Caco-2 (cell line): ENCODE results near the gene SARS1. TPM values are rescaled to one million over a fixed set of nuclear protein-coding genes. Genes with fewer than 3 reads are reported as not detected.

Experiments
- BruUV-seq: library from RNA; stranded (reverse); fragments of 400-500 nt; replicated peaks from 2 replicates; lab custom pipeline; 2021; lab: Mats Ljungman, UMichigan
- CTCF ChIA-PET: fragments of 300-600 bp; sonication (Branson Sonifier 250); formaldehyde crosslinking; loops from one replicate; lab custom pipeline; 2022; ENCODE audit warnings: antibody characterized with exemption; lab: Charles Lee
- POLR2A ChIA-PET: fragments of 300-600 bp; sonication (Branson Sonifier 250); formaldehyde crosslinking; loops from one replicate; lab custom pipeline; 2022; ENCODE audit warnings: antibody characterized with exemption; lab: Charles Lee
- DNase-seq, 2 experiments: peaks; one replicate each; pipeline versions ENCODE4 v3.0.0 to v3.0.0-alpha.2; 2020 to 2022
- H3K27me3 ChIP-seq: replicated peaks from 2 replicates; pipeline ENCODE4 v1.6.0; 2011; ENCODE audit warnings: low read length; ENCODE audit not compliant: control insufficient read depth, insufficient read depth
- H3K36me3 ChIP-seq: 2 replicates; pipeline ENCODE4 v1.5.1; 2011; ENCODE audit warnings: low read length; ENCODE audit not compliant: control insufficient read depth, insufficient read depth
- H3K4me1 ChIP-seq: fragments of 250-450 bp; sonication (Bioruptor Pico); 2 replicates; pipeline ENCODE4 v1.5.1; 2020; ENCODE audit warnings: mild to moderate bottlenecking
- H3K4me3 ChIP-seq: 2 replicates; pipeline ENCODE4 v1.5.1; 2011; ENCODE audit warnings: low read depth, mild to moderate bottlenecking, control low read depth, low read length
- H3K9me3 ChIP-seq: fragments of 250-450 bp; sonication (Bioruptor Pico); 2 replicates; pipeline ENCODE4 v1.5.1; 2020; ENCODE audit warnings: mild to moderate bottlenecking, moderate library complexity
- H3K27ac Mint-ChIP-seq: one replicate; pipeline ENCODE4 v1.8.0; 2022; ENCODE audit warnings: mixed read lengths; ENCODE audit not compliant: unreplicated experiment
- H3K27me3 Mint-ChIP-seq: one replicate; pipeline ENCODE4 v1.8.0; 2022; ENCODE audit warnings: mixed read lengths; ENCODE audit not compliant: insufficient read depth, unreplicated experiment
- H3K36me3 Mint-ChIP-seq: one replicate; pipeline ENCODE4 v1.8.0; 2022; ENCODE audit warnings: mild to moderate bottlenecking, mixed read lengths; ENCODE audit not compliant: insufficient read depth, unreplicated experiment
- H3K4me1 Mint-ChIP-seq: one replicate; pipeline ENCODE4 v1.8.0; 2022; ENCODE audit warnings: low read depth, mixed read lengths; ENCODE audit not compliant: unreplicated experiment
- H3K4me3 Mint-ChIP-seq: one replicate; pipeline ENCODE4 v1.8.0; 2022; ENCODE audit warnings: mild to moderate bottlenecking, moderate library complexity, mixed read lengths; ENCODE audit not compliant: unreplicated experiment
- H3K9me3 Mint-ChIP-seq: one replicate; pipeline ENCODE4 v1.8.0; 2022; ENCODE audit warnings: mixed read lengths; ENCODE audit not compliant: unreplicated experiment
- CTCF ChIP-seq, 2 experiments: fragments of 200-600 bp in 1 of 2; IDR thresholded peaks; 1 replicate in 1 of 2; 2 replicates in 1 of 2; pipeline versions ENCODE4 v1.5.1 to v1.8.0; 2011 to 2022; ENCODE audit warnings: antibody characterized with exemption in 1 of 2, control low read depth in 1 of 2, inconsistent platforms in 1 of 2, low read depth in 1 of 2, low read length in 1 of 2, mild to moderate bottlenecking in 1 of 2, moderate library complexity in 1 of 2; ENCODE audit not compliant: insufficient read depth in 1 of 2, severe bottlenecking in 1 of 2, unreplicated experiment in 1 of 2
- intact Hi-C: fragments of 100-400 bp; cut with micrococcal nuclease; formaldehyde crosslinking; loops from one replicate; pipeline ENCODE4 v1.10.0; 2022; ENCODE audit not compliant: unreplicated experiment
- total RNA-seq: library from RNA; stranded (reverse); gene quantifications from 2 replicates; pipeline ENCODE4 v1.2.3, GENCODE V29; 2022

The SARS1 gene
- total RNA-seq, 1 experiment from 2014 or later = 225 TPM

GRCh38 chr1:109252893-109253802, 39.4 kb downstream of the SARS1 start:
- Histone ChIP-seq H3K4me3 (no peak overlapping the region), H3K9me3 (no peaks in the 10 kb centered on the region), H3K4me1 (peaks cover 13% of the 10 kb centered on the region), H3K36me3 (no peaks in the 10 kb centered on the region), H3K27me3 (no peaks in the 10 kb centered on the region)
- H3K4me1 Mint-ChIP-seq = peaks cover 7% of the 10 kb centered on the region
- H3K36me3 Mint-ChIP-seq = peaks cover 5% of the 10 kb centered on the region
- no peak overlapping the region for H3K27ac Mint-ChIP-seq
- no peak for DNase-seq
- intact Hi-C loops = no loop called here
- ChIA-PET POLR2A (no interaction called here), CTCF (interaction anchor here (1.0 kb wide), 1 partner anchor 119 kb away, joined by 3 read pairs; no protein-coding TSS in a partner anchor)
- no peaks in the 10 kb centered on the region for H3K27me3 Mint-ChIP-seq
- H3K9me3 Mint-ChIP-seq = no peaks in the 10 kb centered on the region
- no peak for TF ChIP-seq CTCF (IDR thresholded peaks at IDR 0.05; ENCODE audit: insufficient read depth in 1 of 2, low read depth in 1 of 2, low read length in 1 of 2, severe bottlenecking in 1 of 2, unreplicated experiment in 1 of 2)
- H3K4me3 Mint-ChIP-seq = no peak overlapping the region
- no TSS peak for BruUV-seq

GRCh38 chr1:109253803-109254620, 40.3 kb downstream of the SARS1 start:
- Mint-ChIP-seq H3K27ac (no peak overlapping the region), H3K9me3 (no peaks in the 10 kb centered on the region), H3K27me3 (no peaks in the 10 kb centered on the region), H3K4me1 (peaks cover 7% of the 10 kb centered on the region), H3K4me3 (no peak overlapping the region), H3K36me3 (peaks cover 5% of the 10 kb centered on the region)
- ChIA-PET CTCF (interaction anchor here (0.8 to 1.0 kb wide), 2 partner anchors 120 to 146 kb away, joined by 3 read pairs; no protein-coding TSS in a partner anchor), POLR2A (interaction anchor here (0.6 kb wide), 1 partner anchor 163 kb away, joined by 3 read pairs; the partner anchor contains the start of gene TMEM167B)
- H3K4me1 ChIP-seq = peaks cover 11% of the 10 kb centered on the region
- TF ChIP-seq CTCF (IDR thresholded peaks at IDR 0.05; ENCODE audit: insufficient read depth in 1 of 2, low read depth in 1 of 2, low read length in 1 of 2, severe bottlenecking in 1 of 2, unreplicated experiment in 1 of 2) = no peak
- no peaks in the 10 kb centered on the region for H3K36me3 ChIP-seq
- no peak for DNase-seq
- H3K27me3 ChIP-seq = no peaks in the 10 kb centered on the region
- BruUV-seq = no TSS peak
- H3K4me3 ChIP-seq = no peak overlapping the region
- H3K9me3 ChIP-seq = no peaks in the 10 kb centered on the region
- intact Hi-C loops = no loop called here

- H3K4me3 ChIP-seq = no peak overlapping the region
- peaks cover 9% of the 10 kb centered on the region for H3K4me1 ChIP-seq
- ChIA-PET CTCF (interaction anchor here (0.8 kb wide), 1 partner anchor 146 kb away, joined by 3 read pairs; no protein-coding TSS in a partner anchor), POLR2A (no interaction called here)
- Mint-ChIP-seq H3K27me3 (no peaks in the 10 kb centered on the region), H3K4me1 (peaks cover 7% of the 10 kb centered on the region), H3K9me3 (no peaks in the 10 kb centered on the region), H3K27ac (no peak overlapping the region), H3K4me3 (no peak overlapping the region), H3K36me3 (peaks cover 5% of the 10 kb centered on the region)
- no peaks in the 10 kb centered on the region for H3K27me3 ChIP-seq
- DNase-seq = no peak
- no TSS peak for BruUV-seq
- no peaks in the 10 kb centered on the region for H3K9me3 ChIP-seq
- TF ChIP-seq CTCF (IDR thresholded peaks at IDR 0.05; ENCODE audit: insufficient read depth in 1 of 2, low read depth in 1 of 2, low read length in 1 of 2, severe bottlenecking in 1 of 2, unreplicated experiment in 1 of 2) = no peak
- no peaks in the 10 kb centered on the region for H3K36me3 ChIP-seq
- intact Hi-C loops = no loop called here
Observed at GRCh38 chr1:109254621-109255096, 40.9 kb downstream of the SARS1 start.
